GM23338 (cell line): Measurements from ENCODE around the gene PDSS1. TPM values are rescaled to one million over a fixed set of nuclear protein-coding genes. Genes with fewer than 3 reads are reported as not detected.

Experiments
- ATAC-seq: fragments of 200-7000 bp; cut with Tn5 transposase; 3 replicates; pipeline ENCODE4 v1.9.1; 2020
- DNase-seq: peaks from one replicate; pipeline ENCODE4 v3.0.0-alpha.2; 2015; ENCODE audit warnings: low spot score
- H2AFZ ChIP-seq: fragments of 200-600 bp; sonication (generic); 2 replicates; pipeline ENCODE4 v1.8.0; 2016; ENCODE audit warnings: antibody characterized with exemption, mild to moderate bottlenecking, moderate library complexity
- H3F3A ChIP-seq: fragments of 200-600 bp; sonication (generic); replicated peaks from 2 replicates; pipeline ENCODE4 v1.8.0; 2017; ENCODE audit warnings: antibody characterized with exemption, mixed run types, low read depth
- H3K27ac ChIP-seq: fragments of 200-600 bp; sonication (generic); 2 replicates; pipeline ENCODE4 v1.6.1; 2016; ENCODE audit warnings: low read depth
- H3K27me3 ChIP-seq: fragments of 200-600 bp; sonication (generic); 2 replicates; pipeline ENCODE4 v1.8.0; 2016; ENCODE audit warnings: mild to moderate bottlenecking, mixed run types, moderate library complexity; ENCODE audit not compliant: insufficient read depth
- H3K36me3 ChIP-seq: fragments of 200-600 bp; sonication (generic); 2 replicates; pipeline ENCODE4 v1.8.0; 2016; ENCODE audit warnings: mild to moderate bottlenecking; ENCODE audit not compliant: insufficient read depth
- H3K4me1 ChIP-seq: fragments of 200-600 bp; sonication (generic); 2 replicates; pipeline ENCODE4 v1.8.0; 2016; ENCODE audit warnings: mild to moderate bottlenecking, moderate library complexity; ENCODE audit not compliant: insufficient read depth
- H3K4me2 ChIP-seq: fragments of 200-600 bp; sonication (generic); 2 replicates; pipeline ENCODE4 v1.7.1; 2017; ENCODE audit warnings: mixed run types
- H3K4me3 ChIP-seq: fragments of 200-600 bp; sonication (generic); 2 replicates; pipeline ENCODE4 v1.6.1; 2016; ENCODE audit warnings: mixed run types
- H3K79me2 ChIP-seq: fragments of 200-600 bp; sonication (generic); replicated peaks from 2 replicates; pipeline ENCODE4 v1.8.0; 2017; ENCODE audit warnings: mild to moderate bottlenecking; ENCODE audit not compliant: insufficient read depth
- H3K9me2 ChIP-seq: fragments of 200-600 bp; sonication (generic); 2 replicates; pipeline ENCODE4 v1.8.0; 2017; ENCODE audit not compliant: insufficient read depth
- H4K20me1 ChIP-seq: fragments of 200-600 bp; sonication (generic); replicated peaks from 2 replicates; pipeline ENCODE4 v1.8.0; 2017; ENCODE audit warnings: mild to moderate bottlenecking; ENCODE audit not compliant: insufficient read depth
- H3K27ac Mint-ChIP-seq: 2 replicates; pipeline ENCODE4 v1.8.0; 2020; ENCODE audit warnings: inconsistent platforms, mild to moderate bottlenecking, moderate library complexity, mixed read lengths
- H3K27me3 Mint-ChIP-seq: 3 replicates; pipeline ENCODE4 v1.8.0; 2022; ENCODE audit warnings: low read depth, mild to moderate bottlenecking, moderate library complexity, mixed read lengths, inconsistent platforms; ENCODE audit not compliant: insufficient read depth, poor library complexity
- H3K36me3 Mint-ChIP-seq: 3 replicates; pipeline ENCODE4 v1.8.0; 2021; ENCODE audit warnings: low read depth, mild to moderate bottlenecking, inconsistent platforms, moderate library complexity, mixed read lengths
- H3K4me1 Mint-ChIP-seq: 3 replicates; pipeline ENCODE4 v1.8.0; 2020; ENCODE audit warnings: mild to moderate bottlenecking, inconsistent platforms, mixed read lengths
- H3K4me3 Mint-ChIP-seq: 3 replicates; pipeline ENCODE4 v1.8.0; 2021; ENCODE audit warnings: moderate library complexity, mild to moderate bottlenecking, inconsistent platforms, mixed read lengths
- H3K9me3 Mint-ChIP-seq: 3 replicates; pipeline ENCODE4 v1.8.0; 2020; ENCODE audit warnings: moderate library complexity, mild to moderate bottlenecking, inconsistent platforms, mixed read lengths
- CREB1 ChIP-seq: fragments of 250-450 bp; sonication (Bioruptor Pico); IDR thresholded peaks from 2 replicates; pipeline ENCODE4 v1.5.0; 2020; ENCODE audit warnings: low read depth, mild to moderate bottlenecking, moderate library complexity
- NANOG ChIP-seq: IDR thresholded peaks from 2 replicates; pipeline ENCODE4 v1.6.1; 2016; ENCODE audit warnings: antibody characterized with exemption, borderline replicate concordance
- POLR2AphosphoS5 ChIP-seq: IDR thresholded peaks from 2 replicates; pipeline ENCODE4 v1.6.1; 2016; ENCODE audit warnings: antibody characterized with exemption, low read depth
- REST ChIP-seq: IDR thresholded peaks from one replicate; pipeline ENCODE4 v1.6.1; 2018; ENCODE audit warnings: antibody characterized with exemption; ENCODE audit not compliant: unreplicated experiment
- STAT1 ChIP-seq: IDR thresholded peaks from one replicate; pipeline ENCODE4 v1.6.1; 2016; ENCODE audit warnings: antibody characterized with exemption; ENCODE audit not compliant: unreplicated experiment
- ZNF114 ChIP-seq: fragments of 250-450 bp; sonication (Bioruptor Pico); IDR thresholded peaks from 2 replicates; pipeline ENCODE4 v1.5.0; 2020; ENCODE audit warnings: mild to moderate bottlenecking, moderate library complexity
- ZNF331 ChIP-seq: fragments of 250-450 bp; sonication (Bioruptor Pico); IDR thresholded peaks from 2 replicates; pipeline ENCODE4 v1.5.0; 2020; ENCODE audit warnings: low read depth, mild to moderate bottlenecking, moderate library complexity
- ZNF462 ChIP-seq: fragments of 250-450 bp; sonication (Bioruptor Pico); IDR thresholded peaks from 2 replicates; pipeline ENCODE4 v1.5.0; 2020; ENCODE audit warnings: mild to moderate bottlenecking, moderate library complexity
- polyA plus RNA-seq: library from polyadenylated mRNA; unstranded; fragments of >200 nt; fragmentation: Nextera tagmentation; extraction: Ambion mirVana; gene quantifications from 2 replicates; pipeline ENCODE4 v1.2.1, GENCODE V29; 2016
- total RNA-seq: library from RNA; depleted of rRNA; stranded (reverse); fragments of >200 nt; shearing (Covaris generic); gene quantifications from 2 replicates; pipeline ENCODE4 v1.2.3, GENCODE V29; 2014

PDSS1 gene
- total and polyA plus RNA-seq, 2 experiments from 2014 or later: 21.5 to 26.2 TPM

GRCh38 chr10:26776258-26776657 lies 78.8 kb downstream of the PDSS1 start:
- Mint-ChIP-seq H3K4me3 (no peak overlapping the region), H3K4me1 (peaks cover 20% of the 10 kb centered on the region), H3K27ac (0 out of 2 replicates have a peak overlapping the region, but pooled peaks have one; percentile 22), H3K9me3 (no peaks in the 10 kb centered on the region), H3K27me3 (no peaks in the 10 kb centered on the region), H3K36me3 (no peaks in the 10 kb centered on the region)
- ATAC-seq (no peak), DNase-seq (no peak)
- peaks cover 21% of the 10 kb centered on the region for H3K4me1 ChIP-seq
- H3K36me3 ChIP-seq: no peaks in the 10 kb centered on the region
- H3K4me3 ChIP-seq: no peak overlapping the region
- H3K79me2 ChIP-seq: peaks cover 86% of the 10 kb centered on the region
- H3K27me3 ChIP-seq: no peaks in the 10 kb centered on the region
- H3F3A ChIP-seq: no peaks in the 10 kb centered on the region
- TF ChIP-seq ZNF331 (no peak), REST (no peak), ZNF462 (CRISPR knock-in tag) (no peak), POLR2AphosphoS5 (no peak), CREB1 (CRISPR knock-in tag) (no peak), NANOG (no peak), STAT1 (no peak), ZNF114 (CRISPR knock-in tag) (no peak)
- 0 out of 2 replicates have a peak, but pooled peaks cover 4% of the 10 kb centered on the region for H3K9me2 ChIP-seq
- no peak overlapping the region for H3K27ac ChIP-seq
- H3K4me2 ChIP-seq: no peak overlapping the region
- no peaks in the 10 kb centered on the region; the same call in 1 of the 2 replicates for H4K20me1 ChIP-seq
- no peak overlapping the region for H2AFZ ChIP-seq
